PC-3 (cell line): Measurements from ENCODE around the gene CCDC86.

Source experiments
- EZH2 ChIP-seq: fragments of 300-600 bp; sonication (generic); IDR thresholded peaks from one replicate; pipeline ENCODE4 v1.6.1; 2017; ENCODE audit warnings: antibody characterized with exemption, mild to moderate bottlenecking, low read length; ENCODE audit not compliant: unreplicated experiment
- TF ChIP-seq, protein P1 (sequence below): fragments of 300-600 bp; sonication (generic); conservative IDR thresholded peaks from 2 replicates; pipeline ENCODE4 v1.5.1; 2017; ENCODE audit warnings: antibody characterized with exemption, low read depth, mild to moderate bottlenecking, low read length

DNA sequence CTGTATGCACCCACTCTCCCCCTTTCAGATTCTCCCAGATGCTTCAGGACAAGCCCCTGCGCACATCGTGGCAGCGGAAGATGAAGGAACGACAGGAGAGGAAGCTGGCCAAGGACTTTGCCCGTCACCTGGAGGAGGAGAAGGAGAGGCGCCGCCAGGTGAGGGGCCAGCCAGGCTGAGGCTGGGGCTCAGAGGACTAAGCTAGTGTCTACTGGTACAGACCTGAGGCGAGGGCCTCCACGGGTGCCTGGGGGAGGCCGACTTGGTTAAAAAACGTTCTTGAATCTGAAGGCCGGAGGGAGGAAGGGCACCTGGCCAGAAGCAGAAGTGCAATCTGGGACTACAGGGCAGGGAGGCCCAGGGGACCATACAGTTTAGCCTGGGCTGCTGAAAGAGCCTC lies 6.0 kb downstream of the CCDC86 start:
- TF ChIP-seq, protein P1, sequence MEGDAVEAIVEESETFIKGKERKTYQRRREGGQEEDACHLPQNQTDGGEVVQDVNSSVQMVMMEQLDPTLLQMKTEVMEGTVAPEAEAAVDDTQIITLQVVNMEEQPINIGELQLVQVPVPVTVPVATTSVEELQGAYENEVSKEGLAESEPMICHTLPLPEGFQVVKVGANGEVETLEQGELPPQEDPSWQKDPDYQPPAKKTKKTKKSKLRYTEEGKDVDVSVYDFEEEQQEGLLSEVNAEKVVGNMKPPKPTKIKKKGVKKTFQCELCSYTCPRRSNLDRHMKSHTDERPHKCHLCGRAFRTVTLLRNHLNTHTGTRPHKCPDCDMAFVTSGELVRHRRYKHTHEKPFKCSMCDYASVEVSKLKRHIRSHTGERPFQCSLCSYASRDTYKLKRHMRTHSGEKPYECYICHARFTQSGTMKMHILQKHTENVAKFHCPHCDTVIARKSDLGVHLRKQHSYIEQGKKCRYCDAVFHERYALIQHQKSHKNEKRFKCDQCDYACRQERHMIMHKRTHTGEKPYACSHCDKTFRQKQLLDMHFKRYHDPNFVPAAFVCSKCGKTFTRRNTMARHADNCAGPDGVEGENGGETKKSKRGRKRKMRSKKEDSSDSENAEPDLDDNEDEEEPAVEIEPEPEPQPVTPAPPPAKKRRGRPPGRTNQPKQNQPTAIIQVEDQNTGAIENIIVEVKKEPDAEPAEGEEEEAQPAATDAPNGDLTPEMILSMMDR = no peak
- no peak for TF ChIP-seq EZH2
